ENCODE results near the gene DCAF4. TPM values are rescaled to one million over a fixed set of nuclear protein-coding genes. Genes with fewer than 3 reads are reported as not detected.

The DCAF4 gene
- total RNA-seq, 1 experiment from 2014 or later, result 20.0 TPM

GRCh38 chr14:72879431-72879830 is 46.8 kb upstream of the DCAF4 start:
- DNase-seq, result no peak
- no TSS peak for BruUV-seq (replicated peaks)
- no peak overlapping the region for H3K4me3 ChIP-seq
- POLR2A ChIA-PET (ENCODE audit: unreplicated experiment), result no interaction called here
- H2AFZ ChIP-seq, result no peak overlapping the region
- no peaks in the 10 kb centered on the region for H3F3A ChIP-seq (ENCODE audit: insufficient read depth, low read depth)
- intact Hi-C loops (cut with micrococcal nuclease; ENCODE audit: unreplicated experiment), result no loop called here
- no peaks in the 10 kb centered on the region for H4K20me1 ChIP-seq (ENCODE audit: insufficient read depth)
- H3K9me2 ChIP-seq (ENCODE audit: insufficient read depth), result no peaks in the 10 kb centered on the region
- no peak overlapping the region for H3K4me2 ChIP-seq
- TF ChIP-seq EZH2 (IDR thresholded peaks at IDR 0.05; ENCODE audit: low read depth) (no peak), CTCF (conservative IDR thresholded peaks at IDR 0.05) (no peak)
- H3K4me1 ChIP-seq (replicated peaks; ENCODE audit: insufficient read depth), result no peaks in the 10 kb centered on the region
- no peak overlapping the region for H3K27ac ChIP-seq
- peaks cover 97% of the 10 kb centered on the region for H3K27me3 ChIP-seq (ENCODE audit: insufficient read depth, low read depth)
- no peaks in the 10 kb centered on the region for H3K79me2 ChIP-seq (ENCODE audit: low read depth)
- no peaks in the 10 kb centered on the region for H3K36me3 ChIP-seq (ENCODE audit: low read depth)
- CTCF ChIA-PET, result no interaction called here
- no peaks in the 10 kb centered on the region for H3K9me3 ChIP-seq (ENCODE audit: insufficient read depth, low read depth)

- no peaks in the 10 kb centered on the region for H4K20me1 ChIP-seq (ENCODE audit: insufficient read depth)
- H3K36me3 ChIP-seq (ENCODE audit: low read depth), result no peaks in the 10 kb centered on the region
These were observed 46.1 kb upstream of the DCAF4 start for GRCh38 chr14:72880164-72880563.

GRCh38 chr14:72880820-72881219 is 45.4 kb upstream of the DCAF4 start:
- H3K27ac ChIP-seq, result no peak overlapping the region
- H3K4me1 ChIP-seq (replicated peaks; ENCODE audit: insufficient read depth), result no peaks in the 10 kb centered on the region
- no peak overlapping the region for H3K4me3 ChIP-seq
- no peaks in the 10 kb centered on the region for H3F3A ChIP-seq (ENCODE audit: insufficient read depth, low read depth)
- BruUV-seq (replicated peaks), result no TSS peak
- no peaks in the 10 kb centered on the region for H3K36me3 ChIP-seq (ENCODE audit: low read depth)
- no peaks in the 10 kb centered on the region for H3K79me2 ChIP-seq (ENCODE audit: low read depth)
- ChIA-PET POLR2A (ENCODE audit: unreplicated experiment) (no interaction called here), CTCF (no interaction called here)
- TF ChIP-seq EZH2 (IDR thresholded peaks at IDR 0.05; ENCODE audit: low read depth), result no peak
- TF ChIP-seq CTCF (conservative IDR thresholded peaks at IDR 0.05), result no peak
- H2AFZ ChIP-seq, result no peak overlapping the region
- intact Hi-C loops (cut with micrococcal nuclease; ENCODE audit: unreplicated experiment), result no loop called here
- no peaks in the 10 kb centered on the region for H4K20me1 ChIP-seq (ENCODE audit: insufficient read depth)
- no peaks in the 10 kb centered on the region for H3K9me3 ChIP-seq (ENCODE audit: insufficient read depth, low read depth)
- no peak for DNase-seq
- H3K4me2 ChIP-seq, result no peak overlapping the region
- peaks cover 95% of the 10 kb centered on the region for H3K27me3 ChIP-seq (ENCODE audit: insufficient read depth, low read depth)
- H3K9me2 ChIP-seq (ENCODE audit: insufficient read depth), result no peaks in the 10 kb centered on the region

More at GRCh38 chr14:72880164-72880563, 46.1 kb upstream of the DCAF4 start:
- DNase-seq, result no peak
- BruUV-seq (replicated peaks), result no TSS peak
- Histone ChIP-seq H3F3A (ENCODE audit: insufficient read depth, low read depth) (no peaks in the 10 kb centered on the region), H3K27ac (no peak overlapping the region), H3K79me2 (ENCODE audit: low read depth) (no peaks in the 10 kb centered on the region), H3K4me2 (no peak overlapping the region), H3K27me3 (ENCODE audit: insufficient read depth, low read depth) (peaks cover 95% of the 10 kb centered on the region), H3K4me1 (replicated peaks; ENCODE audit: insufficient read depth) (no peaks in the 10 kb centered on the region), H3K9me2 (ENCODE audit: insufficient read depth) (no peaks in the 10 kb centered on the region), H3K9me3 (ENCODE audit: insufficient read depth, low read depth) (no peaks in the 10 kb centered on the region), H3K4me3 (no peak overlapping the region), H2AFZ (no peak overlapping the region)
- intact Hi-C loops (cut with micrococcal nuclease; ENCODE audit: unreplicated experiment), result no loop called here
- no peak for TF ChIP-seq EZH2 (IDR thresholded peaks at IDR 0.05; ENCODE audit: low read depth)
- no peak for TF ChIP-seq CTCF (conservative IDR thresholded peaks at IDR 0.05)
- ChIA-PET POLR2A (ENCODE audit: unreplicated experiment) (no interaction called here), CTCF (no interaction called here)

Data from PC-9 (cell line).